ENCODE measurements around the gene GTSF1L. TPM values are rescaled to one million over a fixed set of nuclear protein-coding genes. Genes with fewer than 3 reads are reported as not detected.

GTSF1L gene
- total RNA-seq, 1 experiment from 2014 or later: not detected

- DNase-seq: peak; percentile 56 to 59
- H3K4me2 ChIP-seq: no peak overlapping the region
- H3K4me3 ChIP-seq: no peak overlapping the region
- no peaks in the 10 kb centered on the region for H3K27me3 ChIP-seq (ENCODE audit: insufficient read depth, low read depth)
- intact Hi-C loops (cut with micrococcal nuclease; ENCODE audit: unreplicated experiment): no loop called here
- no peaks in the 10 kb centered on the region for H3K79me2 ChIP-seq (ENCODE audit: low read depth)
- H3K27ac ChIP-seq: no peak overlapping the region
- H2AFZ ChIP-seq: no peak overlapping the region
- 0 out of 2 replicates have a peak, but pooled peaks cover 7% of the 10 kb centered on the region for H3F3A ChIP-seq (ENCODE audit: insufficient read depth, low read depth)
- no peaks in the 10 kb centered on the region for H3K36me3 ChIP-seq (ENCODE audit: low read depth)
- no peaks in the 10 kb centered on the region for H3K9me3 ChIP-seq (ENCODE audit: insufficient read depth, low read depth)
- H4K20me1 ChIP-seq (ENCODE audit: insufficient read depth): no peaks in the 10 kb centered on the region
- BruUV-seq (replicated peaks): no TSS peak
- ChIA-PET POLR2A (ENCODE audit: unreplicated experiment) (interaction anchor here (0.6 to 0.7 kb wide), 2 partner anchors 8 to 76 kb away, joined by 4 read pairs; no protein-coding TSS in a partner anchor), CTCF (no interaction called here)
- H3K9me2 ChIP-seq (ENCODE audit: insufficient read depth): no peaks in the 10 kb centered on the region
- TF ChIP-seq EZH2 (IDR thresholded peaks at IDR 0.05; ENCODE audit: low read depth) (no peak), CTCF (conservative IDR thresholded peaks at IDR 0.05) (no peak)
- H3K4me1 ChIP-seq (replicated peaks; ENCODE audit: insufficient read depth): peaks cover 37% of the 10 kb centered on the region
Observed at GRCh38 chr20:43744151-43744611, 17.4 kb upstream of the GTSF1L start.

GRCh38 chr20:43740642-43741041, 13.8 kb upstream of the GTSF1L start:
- POLR2A ChIA-PET (ENCODE audit: unreplicated experiment): no interaction called here
- intact Hi-C loops (cut with micrococcal nuclease; ENCODE audit: unreplicated experiment): no loop called here
- H3K27ac ChIP-seq: no peak overlapping the region
- TF ChIP-seq EZH2 (IDR thresholded peaks at IDR 0.05; ENCODE audit: low read depth) (no peak), CTCF (conservative IDR thresholded peaks at IDR 0.05) (no peak)
- no peaks in the 10 kb centered on the region for H3K27me3 ChIP-seq (ENCODE audit: insufficient read depth, low read depth)
- 0 out of 2 replicates have a peak, but pooled peaks cover under 1% of the 10 kb centered on the region for H3F3A ChIP-seq (ENCODE audit: insufficient read depth, low read depth)
- no peak overlapping the region for H2AFZ ChIP-seq
- no peak overlapping the region for H3K4me2 ChIP-seq
- CTCF ChIA-PET: no interaction called here
- H4K20me1 ChIP-seq (ENCODE audit: insufficient read depth): no peaks in the 10 kb centered on the region
- H3K4me3 ChIP-seq: no peak overlapping the region
- H3K9me3 ChIP-seq (ENCODE audit: insufficient read depth, low read depth): no peaks in the 10 kb centered on the region
- H3K4me1 ChIP-seq (replicated peaks; ENCODE audit: insufficient read depth): peaks cover 24% of the 10 kb centered on the region
- BruUV-seq (replicated peaks): no TSS peak
- H3K36me3 ChIP-seq (ENCODE audit: low read depth): no peaks in the 10 kb centered on the region
- no peaks in the 10 kb centered on the region for H3K79me2 ChIP-seq (ENCODE audit: low read depth)
- DNase-seq: no peak
- H3K9me2 ChIP-seq (ENCODE audit: insufficient read depth): no peaks in the 10 kb centered on the region

GRCh38 chr20:43739148-43739749, 12.4 kb upstream of the GTSF1L start:
- peak overlapping the region; percentile 45; the same call in 1 of the 2 replicates for H3K4me2 ChIP-seq
- no TSS peak for BruUV-seq (replicated peaks)
- CTCF ChIA-PET: no interaction called here

More at GRCh38 chr20:43739148-43739749, 12.4 kb upstream of the GTSF1L start:
- Histone ChIP-seq H3K27me3 (ENCODE audit: insufficient read depth, low read depth) (no peaks in the 10 kb centered on the region), H3K27ac (no peak overlapping the region), H3K79me2 (ENCODE audit: low read depth) (no peaks in the 10 kb centered on the region), H2AFZ (peak overlapping the region; percentile 59), H3K9me3 (ENCODE audit: insufficient read depth, low read depth) (no peaks in the 10 kb centered on the region), H3K36me3 (ENCODE audit: low read depth) (no peaks in the 10 kb centered on the region), H3K4me1 (replicated peaks; ENCODE audit: insufficient read depth) (peaks cover 14% of the 10 kb centered on the region), H3K4me3 (no peak overlapping the region), H3F3A (ENCODE audit: insufficient read depth, low read depth) (no peaks in the 10 kb centered on the region), H3K9me2 (ENCODE audit: insufficient read depth) (no peaks in the 10 kb centered on the region), H4K20me1 (ENCODE audit: insufficient read depth) (no peaks in the 10 kb centered on the region)
- TF ChIP-seq CTCF (conservative IDR thresholded peaks at IDR 0.05) (no peak), EZH2 (IDR thresholded peaks at IDR 0.05; ENCODE audit: low read depth) (no peak)
- DNase-seq: no peak
- POLR2A ChIA-PET (ENCODE audit: unreplicated experiment): interaction anchor here (0.5 kb wide), 1 partner anchor 80 kb away, joined by 4 read pairs; no protein-coding TSS in a partner anchor
- intact Hi-C loops (cut with micrococcal nuclease; ENCODE audit: unreplicated experiment): no loop called here
